Stimulated activated CD8-positive, alpha-beta memory T cell treated with anti-CD3 and anti-CD28 coated beads, Interleukin-4, amount 100 ng/mL, for 1 hour (primary cell): ENCODE measurements around the gene ARHGAP31.
A peak's percentile ranks its signal among the peaks of the same experiment; 100 is the strongest.
"Not testable (repeated sequence)": the region's sequence is repeated elsewhere in the genome, so short reads cannot be mapped to it uniquely, and the experiment has no call there.

Experiments
- DNase-seq, 2 donors: peaks; one replicate each; pipeline ENCODE4 v3.0.0-alpha.2; 2020; ENCODE audit warnings: low read depth in 2 of 2, low spot score in 1 of 2

Gene ARHGAP31

GRCh38 chr3:119293871-119294695 is at the start of gene ARHGAP31:
ARHGAP31 (plus strand) TSS chr3:119294383; CDS start chr3:119294905, 522 bp downstream.
- DNase-seq: peak; percentile 63 to 64

GRCh38 chr3:119245778-119246177 is 48.4 kb upstream of the ARHGAP31 start:
- no peak for DNase-seq

- no peak for DNase-seq
Measured at GRCh38 chr3:119255214-119255613, 39.0 kb upstream of the ARHGAP31 start.

GRCh38 chr3:119257111-119257510 is 37.1 kb upstream of the ARHGAP31 start:
- DNase-seq: no peak

GRCh38 chr3:119257654-119258410 is 36.4 kb upstream of the ARHGAP31 start:
- DNase-seq: no peak

GRCh38 chr3:119258915-119259314 is 35.3 kb upstream of the ARHGAP31 start:
- DNase-seq: no peak

GRCh38 chr3:119259821-119260220 is 34.4 kb upstream of the ARHGAP31 start:
- DNase-seq: no peak

- no peak for DNase-seq
Measured at GRCh38 chr3:119261055-119261454, 33.1 kb upstream of the ARHGAP31 start.

GRCh38 chr3:119270212-119270611 is 24.0 kb upstream of the ARHGAP31 start:
- DNase-seq: not testable (repeated sequence)

- no peak for DNase-seq
Measured at GRCh38 chr3:119276680-119277079, 17.5 kb upstream of the ARHGAP31 start.

- DNase-seq: no peak
Measured at GRCh38 chr3:119279101-119279554, 15.1 kb upstream of the ARHGAP31 start.

- DNase-seq: no peak
Measured at GRCh38 chr3:119279584-119280243, 14.5 kb upstream of the ARHGAP31 start.

GRCh38 chr3:119288669-119289403 is 5.3 kb upstream of the ARHGAP31 start:
- DNase-seq: no peak

- DNase-seq: no peak
Measured at GRCh38 chr3:119289404-119289770, 4.8 kb upstream of the ARHGAP31 start.

GRCh38 chr3:119290613-119291012 is 3.6 kb upstream of the ARHGAP31 start:
- DNase-seq: no peak

GRCh38 chr3:119291062-119291700 is 3.0 kb upstream of the ARHGAP31 start:
- DNase-seq: no peak

- no peak for DNase-seq
Measured at GRCh38 chr3:119292666-119293065, 1.5 kb upstream of the ARHGAP31 start.

GRCh38 chr3:119293105-119293870 is 895 bp upstream of the ARHGAP31 start:
- no peak for DNase-seq
